Hair follicle dermal papilla cell (primary cell): ENCODE data around the gene PIGZ. TPM values are rescaled to one million over a fixed set of nuclear protein-coding genes. Genes with fewer than 3 reads are reported as not detected.

Experiments
- total RNA-seq: library from RNA; depleted of rRNA; stranded (reverse); fragments of >200 nt; gene quantifications from 2 replicates; pipeline ENCODE4 v1.2.3, GENCODE V29; 2012

The PIGZ gene, protein sequence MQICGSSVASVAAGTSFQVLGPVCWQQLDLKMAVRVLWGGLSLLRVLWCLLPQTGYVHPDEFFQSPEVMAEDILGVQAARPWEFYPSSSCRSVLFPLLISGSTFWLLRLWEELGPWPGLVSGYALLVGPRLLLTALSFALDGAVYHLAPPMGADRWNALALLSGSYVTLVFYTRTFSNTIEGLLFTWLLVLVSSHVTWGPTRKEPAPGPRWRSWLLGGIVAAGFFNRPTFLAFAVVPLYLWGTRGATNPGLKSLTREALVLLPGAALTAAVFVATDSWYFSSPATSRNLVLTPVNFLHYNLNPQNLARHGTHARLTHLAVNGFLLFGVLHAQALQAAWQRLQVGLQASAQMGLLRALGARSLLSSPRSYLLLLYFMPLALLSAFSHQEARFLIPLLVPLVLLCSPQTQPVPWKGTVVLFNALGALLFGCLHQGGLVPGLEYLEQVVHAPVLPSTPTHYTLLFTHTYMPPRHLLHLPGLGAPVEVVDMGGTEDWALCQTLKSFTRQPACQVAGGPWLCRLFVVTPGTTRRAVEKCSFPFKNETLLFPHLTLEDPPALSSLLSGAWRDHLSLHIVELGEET
- total RNA-seq, result 1.5 and 1.6 TPM in 2 replicates

DNA sequence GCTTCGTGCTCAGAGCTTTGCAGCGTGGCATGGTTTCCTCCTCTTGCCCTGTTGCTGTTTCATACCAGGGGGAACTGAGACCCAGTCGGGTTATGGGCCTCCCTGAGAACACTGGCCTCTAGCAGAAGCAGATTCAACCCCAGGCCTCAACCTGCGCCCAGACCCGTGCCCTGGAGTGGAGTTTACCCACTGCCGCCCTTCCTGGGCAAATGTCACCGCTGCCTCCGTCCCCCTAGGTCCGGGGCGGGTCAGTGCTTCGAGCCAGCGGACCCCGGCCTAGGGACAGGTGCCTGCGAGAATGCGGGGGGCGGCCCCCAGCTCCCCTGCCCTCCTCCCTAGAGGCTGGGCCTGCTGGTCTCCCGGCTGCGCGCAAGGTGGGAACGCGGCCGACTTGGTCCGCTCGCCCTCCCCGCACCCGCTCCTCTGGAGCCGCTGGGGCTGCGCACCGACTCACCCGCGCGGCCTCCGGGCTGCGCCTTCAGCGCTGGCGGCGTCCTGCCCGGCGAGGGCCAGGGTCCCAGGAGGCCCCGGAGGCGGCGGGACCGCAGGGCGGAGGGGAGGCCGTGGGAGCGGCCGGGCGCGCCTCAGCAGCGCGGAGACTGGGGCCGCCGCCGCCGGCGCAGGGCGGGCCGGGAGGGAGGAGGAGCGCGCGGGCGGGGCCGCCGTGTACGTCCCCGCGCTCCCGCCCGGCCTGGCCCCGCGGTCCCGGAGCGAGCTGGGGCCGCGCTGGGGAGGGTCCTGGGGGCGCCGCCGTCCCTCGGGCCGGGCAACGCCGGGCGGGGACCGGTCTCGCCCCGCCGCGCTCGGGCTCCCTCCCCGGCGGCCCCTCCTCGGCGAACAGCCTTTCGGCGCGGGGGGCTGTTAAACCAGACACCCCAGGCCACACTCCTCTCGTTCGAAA lies at the start of gene PIGZ:
Gene PIGZ (minus strand): TSS at position 601 of the 901 bp plus-strand sequence. CDS start 16,802 bp downstream, outside the sequence.

DNA sequence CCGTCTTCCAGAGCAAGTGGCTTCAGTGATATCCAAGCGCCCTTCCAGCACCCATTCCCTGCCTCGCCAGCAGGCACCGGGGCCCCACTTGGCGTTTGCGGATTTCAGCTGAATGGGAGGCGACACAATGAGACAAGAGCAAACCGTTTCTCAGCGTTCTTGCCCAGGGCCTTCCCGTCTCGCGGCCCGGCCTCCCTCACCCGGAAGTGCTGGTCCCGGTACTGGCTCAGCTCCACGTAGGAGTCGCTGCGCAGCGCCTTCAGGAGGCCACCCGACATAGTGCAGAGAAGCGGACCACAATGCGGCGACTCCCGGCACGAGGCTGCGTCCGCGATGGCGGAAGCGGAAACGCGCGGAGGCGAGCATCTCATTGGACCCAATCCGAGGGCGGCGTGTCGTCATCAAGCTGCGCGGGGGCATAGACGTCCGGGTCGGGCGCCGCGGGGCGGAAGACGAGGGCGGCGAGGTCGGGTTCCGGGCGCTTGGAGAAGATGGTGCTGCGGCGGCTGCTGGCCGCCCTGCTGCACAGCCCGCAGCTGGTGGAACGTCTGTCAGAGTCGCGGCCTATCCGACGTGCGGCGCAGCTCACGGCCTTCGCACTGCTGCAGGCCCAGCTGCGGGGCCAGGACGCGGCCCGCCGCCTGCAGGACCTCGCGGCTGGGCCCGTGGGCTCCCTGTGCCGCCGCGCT lies 26.3 kb downstream of the PIGZ start, which contains the start of gene NCBP2:
Gene NCBP2 (minus strand): TSS at position 303 of the 689 bp plus-strand sequence. CDS start 25 bp downstream, at position 278.

Other genes with a start within 250 kb of the PIGZ start
- 40.2 and 41.9 TPM in 2 replicates for gene PAK2, start 229.0 kb downstream of the PIGZ start, total RNA-seq
- 41.8 and 57.6 TPM in 2 replicates for gene SENP5, start 100.9 kb downstream of the PIGZ start, total RNA-seq
- 43.0 and 48.3 TPM in 2 replicates for gene NCBP2, start 26.3 kb downstream of the PIGZ start, total RNA-seq
- gene MELTF, start 61.0 kb upstream of the PIGZ start, total RNA-seq, result 6.1 and 7.3 TPM in 2 replicates